ENCODE results near the gene ACTL8. TPM values are rescaled to one million over a fixed set of nuclear protein-coding genes. Genes with fewer than 3 reads are reported as not detected.

The ACTL8 gene
- polyA plus RNA-seq, 1 donor (not counting 4 experiments of a cell fraction or from before 2014, with no cell fraction given), result not detected

DNA sequence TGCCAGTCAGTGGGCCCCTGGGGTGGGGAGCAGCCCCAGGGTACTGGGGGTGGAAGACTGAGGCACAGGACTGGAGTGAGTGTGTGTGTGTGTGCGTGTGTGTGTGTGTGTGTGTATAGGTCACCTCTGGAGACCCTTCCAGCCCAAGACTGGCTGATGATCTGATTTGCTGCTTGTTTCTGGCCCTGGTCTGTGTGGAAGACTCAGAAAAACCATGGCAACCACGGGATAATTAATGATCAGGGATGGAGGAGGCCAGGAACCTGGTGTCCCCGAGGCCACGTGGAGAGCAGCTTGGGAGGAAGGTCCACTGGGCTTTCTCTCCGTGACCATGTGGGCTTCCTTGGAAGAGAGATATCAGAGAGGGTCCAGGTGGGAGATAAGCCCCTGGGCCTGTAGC lies 4.8 kb upstream of the ACTL8 start:
- TF ChIP-seq EZH2 (IDR thresholded peaks at IDR 0.05; ENCODE audit: low read length), result no peak
- TF ChIP-seq, protein P1, sequence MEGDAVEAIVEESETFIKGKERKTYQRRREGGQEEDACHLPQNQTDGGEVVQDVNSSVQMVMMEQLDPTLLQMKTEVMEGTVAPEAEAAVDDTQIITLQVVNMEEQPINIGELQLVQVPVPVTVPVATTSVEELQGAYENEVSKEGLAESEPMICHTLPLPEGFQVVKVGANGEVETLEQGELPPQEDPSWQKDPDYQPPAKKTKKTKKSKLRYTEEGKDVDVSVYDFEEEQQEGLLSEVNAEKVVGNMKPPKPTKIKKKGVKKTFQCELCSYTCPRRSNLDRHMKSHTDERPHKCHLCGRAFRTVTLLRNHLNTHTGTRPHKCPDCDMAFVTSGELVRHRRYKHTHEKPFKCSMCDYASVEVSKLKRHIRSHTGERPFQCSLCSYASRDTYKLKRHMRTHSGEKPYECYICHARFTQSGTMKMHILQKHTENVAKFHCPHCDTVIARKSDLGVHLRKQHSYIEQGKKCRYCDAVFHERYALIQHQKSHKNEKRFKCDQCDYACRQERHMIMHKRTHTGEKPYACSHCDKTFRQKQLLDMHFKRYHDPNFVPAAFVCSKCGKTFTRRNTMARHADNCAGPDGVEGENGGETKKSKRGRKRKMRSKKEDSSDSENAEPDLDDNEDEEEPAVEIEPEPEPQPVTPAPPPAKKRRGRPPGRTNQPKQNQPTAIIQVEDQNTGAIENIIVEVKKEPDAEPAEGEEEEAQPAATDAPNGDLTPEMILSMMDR (optimal IDR thresholded peaks at IDR 0.05 in 1 of 3, IDR thresholded peaks at IDR 0.05 in 1 of 3, conservative IDR thresholded peaks at IDR 0.05 in 1 of 3; ENCODE audit: extremely low read depth in 1 of 3, insufficient read depth in 2 of 3, low read length in 3 of 3), result no peak
- H3K4me1 ChIP-seq (ENCODE audit: control insufficient read depth, extremely low read depth, insufficient read depth, low read length), result no peaks in the 10 kb centered on the region
- no peak overlapping the region for H2AFZ ChIP-seq (ENCODE audit: control insufficient read depth, low read length)
- dilution Hi-C loops (cut with MboI; ENCODE audit: extremely low pct_ligation_motif_present, low sequenced_read_pairs), result no loop called here
- H3K9ac ChIP-seq (ENCODE audit: control insufficient read depth, extremely low read depth, insufficient read depth, low read length), result no peak overlapping the region
- H3K4me2 ChIP-seq (ENCODE audit: control insufficient read depth, extremely low read depth, insufficient read depth, low read depth, low read length), result no peak overlapping the region
- no peaks in the 10 kb centered on the region for H4K20me1 ChIP-seq (ENCODE audit: control insufficient read depth, extremely low read depth, insufficient read depth, low read length)
- no peaks in the 10 kb centered on the region for H3K36me3 ChIP-seq (ENCODE audit: control insufficient read depth in 2 of 2, extremely low read depth in 1 of 2, insufficient read depth in 2 of 2, low read length in 2 of 2)
- H3K4me3 ChIP-seq (ENCODE audit: control insufficient read depth in 2 of 3, extremely low read depth in 1 of 3, insufficient read depth in 2 of 3, low read depth in 1 of 3, low read length in 3 of 3), result no peak overlapping the region
- no peaks in the 10 kb centered on the region for H3K79me2 ChIP-seq (ENCODE audit: control insufficient read depth, insufficient read depth, low read length)
- FAIRE-seq (no peak), DNase-seq (ENCODE audit: low read depth, low spot score) (no peak)
- no peak overlapping the region for H3K27ac ChIP-seq (ENCODE audit: control insufficient read depth, insufficient read depth, low read length)
- H3K9me1 ChIP-seq (ENCODE audit: control insufficient read depth, extremely low read depth, insufficient read depth, low read length), result no peaks in the 10 kb centered on the region
- H3K27me3 ChIP-seq (ENCODE audit: control insufficient read depth, extremely low read depth, insufficient read depth, low read length), result no peaks in the 10 kb centered on the region
- H3K9me3 ChIP-seq (ENCODE audit: control insufficient read depth, low read depth, low read length), result peaks cover 5% of the 10 kb centered on the region

DNA sequence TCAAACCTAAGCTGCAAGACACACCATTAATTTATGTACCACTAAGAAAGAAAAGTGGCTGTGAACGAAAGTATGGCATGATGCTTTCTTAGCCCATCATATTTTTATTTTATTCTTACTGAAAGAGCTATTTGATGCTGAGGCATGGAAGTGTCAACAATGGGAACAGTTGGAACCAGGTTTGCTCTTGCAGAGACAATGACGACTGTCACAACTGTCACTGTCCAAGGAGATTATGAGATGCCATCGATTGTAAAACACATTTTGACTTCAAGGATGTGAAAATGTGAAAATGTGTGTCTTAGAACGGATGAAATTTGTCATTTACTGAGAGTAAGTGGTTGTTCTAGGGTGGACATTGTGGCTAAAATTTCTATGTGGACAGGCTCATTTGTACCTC lies 2.8 kb upstream of the ACTL8 start:
- FAIRE-seq, result no peak
- H3K4me1 ChIP-seq (ENCODE audit: control insufficient read depth, extremely low read depth, insufficient read depth, low read length), result no peaks in the 10 kb centered on the region
- dilution Hi-C loops (cut with MboI; ENCODE audit: extremely low pct_ligation_motif_present, low sequenced_read_pairs), result no loop called here

More for the DNA sequence above, 2.8 kb upstream of the ACTL8 start:
- H3K27me3 ChIP-seq (ENCODE audit: control insufficient read depth, extremely low read depth, insufficient read depth, low read length), result no peaks in the 10 kb centered on the region
- DNase-seq (ENCODE audit: low read depth, low spot score), result no peak
- no peaks in the 10 kb centered on the region for H3K36me3 ChIP-seq (ENCODE audit: control insufficient read depth in 2 of 2, extremely low read depth in 1 of 2, insufficient read depth in 2 of 2, low read length in 2 of 2)
- H3K9me1 ChIP-seq (ENCODE audit: control insufficient read depth, extremely low read depth, insufficient read depth, low read length), result no peaks in the 10 kb centered on the region
- no peak overlapping the region for H3K4me3 ChIP-seq (ENCODE audit: control insufficient read depth in 2 of 3, extremely low read depth in 1 of 3, insufficient read depth in 2 of 3, low read depth in 1 of 3, low read length in 3 of 3)
- TF ChIP-seq, protein P1 (optimal IDR thresholded peaks at IDR 0.05 in 1 of 3, IDR thresholded peaks at IDR 0.05 in 1 of 3, conservative IDR thresholded peaks at IDR 0.05 in 1 of 3; ENCODE audit: extremely low read depth in 1 of 3, insufficient read depth in 2 of 3, low read length in 3 of 3), result no peak
- TF ChIP-seq EZH2 (IDR thresholded peaks at IDR 0.05; ENCODE audit: low read length), result no peak
- no peaks in the 10 kb centered on the region for H4K20me1 ChIP-seq (ENCODE audit: control insufficient read depth, extremely low read depth, insufficient read depth, low read length)
- no peak overlapping the region for H3K4me2 ChIP-seq (ENCODE audit: control insufficient read depth, extremely low read depth, insufficient read depth, low read depth, low read length)
- no peak overlapping the region for H2AFZ ChIP-seq (ENCODE audit: control insufficient read depth, low read length)
- no peaks in the 10 kb centered on the region for H3K79me2 ChIP-seq (ENCODE audit: control insufficient read depth, insufficient read depth, low read length)
- peaks cover 5% of the 10 kb centered on the region for H3K9me3 ChIP-seq (ENCODE audit: control insufficient read depth, low read depth, low read length)
- H3K9ac ChIP-seq (ENCODE audit: control insufficient read depth, extremely low read depth, insufficient read depth, low read length), result no peak overlapping the region
- no peak overlapping the region for H3K27ac ChIP-seq (ENCODE audit: control insufficient read depth, insufficient read depth, low read length)

Measured in keratinocyte (primary cell).